A673 (cell line): ENCODE measurements around the gene DUS1L.

ENCODE experiments used
- EZH2 ChIP-seq: fragments of 200-600 bp; sonication (generic); IDR thresholded peaks from 2 replicates; pipeline ENCODE4 v1.6.1; 2017; ENCODE audit warnings: borderline replicate concordance, low read depth, mild to moderate bottlenecking, mixed read lengths, antibody characterized with exemption, low read length; ENCODE audit not compliant: poor library complexity, severe bottlenecking
- TF ChIP-seq, protein P1 (sequence below): fragments of 300-800, 200-600 bp; sonication (generic); conservative IDR thresholded peaks from 2 replicates; pipeline ENCODE4 v1.5.1; 2017; ENCODE audit warnings: low read depth, mild to moderate bottlenecking, antibody characterized with exemption, low read length, moderate library complexity, mixed read lengths

- TF ChIP-seq, protein P1, sequence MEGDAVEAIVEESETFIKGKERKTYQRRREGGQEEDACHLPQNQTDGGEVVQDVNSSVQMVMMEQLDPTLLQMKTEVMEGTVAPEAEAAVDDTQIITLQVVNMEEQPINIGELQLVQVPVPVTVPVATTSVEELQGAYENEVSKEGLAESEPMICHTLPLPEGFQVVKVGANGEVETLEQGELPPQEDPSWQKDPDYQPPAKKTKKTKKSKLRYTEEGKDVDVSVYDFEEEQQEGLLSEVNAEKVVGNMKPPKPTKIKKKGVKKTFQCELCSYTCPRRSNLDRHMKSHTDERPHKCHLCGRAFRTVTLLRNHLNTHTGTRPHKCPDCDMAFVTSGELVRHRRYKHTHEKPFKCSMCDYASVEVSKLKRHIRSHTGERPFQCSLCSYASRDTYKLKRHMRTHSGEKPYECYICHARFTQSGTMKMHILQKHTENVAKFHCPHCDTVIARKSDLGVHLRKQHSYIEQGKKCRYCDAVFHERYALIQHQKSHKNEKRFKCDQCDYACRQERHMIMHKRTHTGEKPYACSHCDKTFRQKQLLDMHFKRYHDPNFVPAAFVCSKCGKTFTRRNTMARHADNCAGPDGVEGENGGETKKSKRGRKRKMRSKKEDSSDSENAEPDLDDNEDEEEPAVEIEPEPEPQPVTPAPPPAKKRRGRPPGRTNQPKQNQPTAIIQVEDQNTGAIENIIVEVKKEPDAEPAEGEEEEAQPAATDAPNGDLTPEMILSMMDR: no peak
- TF ChIP-seq EZH2: no peak
Observed at GRCh38 chr17:82065193-82065637, 389 bp downstream of the DUS1L start.
